ENCODE results near the gene RNF151. TPM values are rescaled to one million over a fixed set of nuclear protein-coding genes. Genes with fewer than 3 reads are reported as not detected.

The RNF151 gene
- total RNA-seq, 1 experiment from 2014 or later = 0.28 TPM

- no peak within 1 kb of the TSS for H3K27ac ChIP-seq (ENCODE audit: insufficient read length, low read depth, low read length)
- H3K9me3 Mint-ChIP-seq = no peaks in the 10 kb centered on the region
- TF ChIP-seq CTCF (conservative IDR thresholded peaks at IDR 0.05) = no peak
- peaks cover 0 to 19% (median 18%) of the 10 kb centered on the region in 3 experiments; a peak in 6 of 7 replicates for H3K36me3 Mint-ChIP-seq (ENCODE audit: insufficient read depth in 1 of 3, low read depth in 3 of 3)
- no peak within 1 kb of the TSS for H3K18ac ChIP-seq (ENCODE audit: insufficient read length, low read depth, low read length)
- no peak within 1 kb of the TSS for H4K8ac ChIP-seq (replicated peaks; ENCODE audit: insufficient read length, low read depth, low read length)
- no peak within 1 kb of the TSS for H3K4ac ChIP-seq (ENCODE audit: low read depth, low read length)
- no peak within 1 kb of the TSS for H3K9ac ChIP-seq (ENCODE audit: extremely low read depth, insufficient read length, low read length)
- H3T11ph ChIP-seq (ENCODE audit: low read length) = no peak within 1 kb of the TSS
- peaks cover 2% of the 10 kb centered on the region for H4K20me1 ChIP-seq (ENCODE audit: control insufficient read depth, insufficient read depth, insufficient read length)
- H2AK5ac ChIP-seq (ENCODE audit: insufficient read length, low read length) = no peak within 1 kb of the TSS
- peaks cover 24% of the 10 kb centered on the region for H3K23me2 ChIP-seq (ENCODE audit: insufficient read length, low read depth, low read length, poor library complexity, severe bottlenecking)
- peaks cover 22% of the 10 kb centered on the region for H3K27me3 ChIP-seq (ENCODE audit: insufficient read depth, low read length)
- no peak within 1 kb of the TSS for H2AFZ ChIP-seq (ENCODE audit: low read length)
- no peak within 1 kb of the TSS for H2BK12ac ChIP-seq (ENCODE audit: insufficient read length, low read depth, low read length)
- H3K56ac ChIP-seq (ENCODE audit: insufficient read length, low read depth, low read length) = no peak within 1 kb of the TSS
- no peak within 1 kb of the TSS for H2BK120ac ChIP-seq (ENCODE audit: low read depth, low read length, poor library complexity, severe bottlenecking)
- no peak within 1 kb of the TSS for H2BK15ac ChIP-seq (ENCODE audit: low read depth, low read length)
- no peaks in the 10 kb centered on the region; the same call in 1 of the 2 replicates for H3K79me2 ChIP-seq (ENCODE audit: insufficient read depth, low read length)
- H4K5ac ChIP-seq (ENCODE audit: insufficient read length, low read depth, low read length) = no peak within 1 kb of the TSS
- H2BK5ac ChIP-seq (ENCODE audit: insufficient read length, low read length) = no peak within 1 kb of the TSS
- H3K4me2 ChIP-seq (ENCODE audit: insufficient read depth, insufficient read length, low read length) = peak within 1 kb of the TSS; percentile 40
- no peak within 1 kb of the TSS for H3K23ac ChIP-seq (ENCODE audit: insufficient read length, low read depth, low read length)
- peaks cover 40% of the 10 kb centered on the region for H3K27me3 Mint-ChIP-seq (ENCODE audit: low read depth)
- DNase-seq = no peak
- H3K9me3 ChIP-seq (ENCODE audit: control insufficient read depth, low read depth, low read length) = no peaks in the 10 kb centered on the region
- peaks cover 19 to 26% of the 10 kb centered on the region in 2 experiments for H3K4me1 Mint-ChIP-seq
- peak within 1 kb of the TSS in 1 of 2 experiments; percentile 64; a peak in 4 of 5 replicates for H3K4me3 Mint-ChIP-seq
- no peaks in the 10 kb centered on the region for H3K79me1 ChIP-seq (ENCODE audit: insufficient read depth, low read depth, low read length, poor library complexity, severe bottlenecking)
- H3K4me1 ChIP-seq (ENCODE audit: insufficient read depth, low read length) = no peaks in the 10 kb centered on the region
- no peak within 1 kb of the TSS for H2BK20ac ChIP-seq (ENCODE audit: low read depth, low read length, poor library complexity, severe bottlenecking)
- no peak within 1 kb of the TSS; a peak in 1 of 7 replicates for H3K27ac Mint-ChIP-seq
- H3K14ac ChIP-seq (ENCODE audit: insufficient read depth, low read length) = no peak within 1 kb of the TSS; the same call in 1 of the 2 replicates
- no CpG with 5 or more reads among the region's 6 CpGs for WGBS (ENCODE audit: extremely low coverage, insufficient read length, low lambda C conversion rate)
- H4K91ac ChIP-seq (ENCODE audit: insufficient read length, low read depth, low read length) = no peak within 1 kb of the TSS
These were observed 14.8 kb downstream of the RNF151 start, which contains the start of gene NOXO1 for GRCh38 chr16:1981398-1981836. Gene NOXO1, minus strand, starts transcription at chr16:1981469. Its CDS starts 290 bp downstream, at chr16:1981179.

All from H9 (cell line).